GM18868 (cell line): Measurements from ENCODE around the gene MB21D2.

Experiments used
- ATAC-seq: cut with Tn5 transposase; IDR thresholded peaks from one replicate; pipeline ENCODE4 v1.9.1; 2021; ENCODE audit warnings: mild to moderate bottlenecking, moderate library complexity; ENCODE audit not compliant: unreplicated experiment

MB21D2 gene

DNA sequence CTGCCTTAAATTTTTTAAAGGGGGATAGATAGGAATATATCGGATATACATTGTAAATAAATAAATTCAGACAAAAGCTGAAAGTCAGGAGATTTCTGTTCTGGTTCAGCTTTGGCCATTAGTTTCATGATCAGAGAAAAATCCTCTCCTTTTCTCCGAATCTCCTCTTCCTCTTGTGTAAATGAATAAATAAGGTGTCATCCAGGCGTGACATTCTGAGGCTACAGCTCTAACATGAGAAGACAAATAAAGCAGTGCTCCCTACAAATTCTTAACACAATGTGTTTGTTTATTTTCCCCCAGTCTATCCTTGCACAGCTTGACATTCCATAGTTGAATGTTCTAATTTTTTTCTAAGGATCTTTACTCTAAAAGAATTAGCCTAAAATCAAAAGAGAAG is 9.4 kb upstream of the MB21D2 start:
- no peak for ATAC-seq

DNA sequence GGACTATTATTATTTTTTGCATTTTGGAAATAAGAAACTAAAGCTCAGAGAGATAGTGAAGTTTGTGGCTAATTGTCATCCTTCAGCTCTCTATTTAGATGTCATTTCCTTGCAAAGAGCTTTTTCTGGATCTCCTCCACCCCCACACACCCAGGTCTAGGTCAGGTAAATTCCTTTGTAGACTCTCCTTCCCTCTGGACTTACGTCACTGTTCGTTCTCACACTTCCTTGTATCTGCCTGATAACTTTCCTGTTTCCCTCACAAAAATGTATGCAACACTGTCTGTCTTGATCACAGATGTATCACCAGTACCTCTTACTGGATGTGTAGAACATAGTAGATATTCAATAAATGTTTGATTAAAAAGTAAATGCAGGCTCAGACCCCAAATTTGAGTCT is 6.1 kb upstream of the MB21D2 start:
- no peak for ATAC-seq

DNA sequence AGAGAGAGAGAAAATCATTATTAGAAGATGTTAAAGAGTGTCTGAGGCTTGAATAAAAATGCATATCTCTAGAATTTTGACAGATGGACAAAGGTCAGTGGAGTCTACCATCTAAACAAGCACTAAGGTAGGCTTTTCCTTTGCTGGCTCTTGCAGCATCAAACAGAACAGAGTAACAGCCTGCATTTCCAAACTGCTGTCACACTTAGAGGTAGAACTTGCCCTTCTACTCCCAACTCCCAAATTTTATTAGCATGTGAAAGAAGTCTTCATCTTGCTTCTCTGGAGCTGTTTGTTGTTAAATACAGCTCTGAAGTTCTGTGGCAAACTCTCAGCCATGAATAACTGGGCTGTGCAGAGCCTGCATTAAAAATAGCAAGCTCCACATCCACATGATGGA is 4.1 kb upstream of the MB21D2 start:
- ATAC-seq = no peak

DNA sequence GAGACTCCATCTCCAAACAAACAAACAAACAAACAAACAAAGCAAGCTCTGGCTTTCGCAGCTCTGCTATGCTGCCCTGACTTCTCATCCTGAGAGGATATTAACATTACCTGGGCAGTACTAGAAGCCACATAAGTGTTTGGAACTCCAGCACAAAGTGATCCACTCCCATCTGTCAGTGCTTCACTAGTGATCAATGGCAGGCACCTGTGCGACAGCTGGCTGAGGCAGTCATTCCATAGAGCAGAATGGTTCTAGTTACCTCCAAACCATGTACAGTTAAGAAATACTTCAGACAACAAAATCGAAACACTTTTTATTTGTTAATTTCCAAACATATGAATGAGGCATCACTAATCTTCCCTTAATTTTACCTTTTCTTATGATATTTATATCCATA is 2.8 kb upstream of the MB21D2 start:
- ATAC-seq = no peak

DNA sequence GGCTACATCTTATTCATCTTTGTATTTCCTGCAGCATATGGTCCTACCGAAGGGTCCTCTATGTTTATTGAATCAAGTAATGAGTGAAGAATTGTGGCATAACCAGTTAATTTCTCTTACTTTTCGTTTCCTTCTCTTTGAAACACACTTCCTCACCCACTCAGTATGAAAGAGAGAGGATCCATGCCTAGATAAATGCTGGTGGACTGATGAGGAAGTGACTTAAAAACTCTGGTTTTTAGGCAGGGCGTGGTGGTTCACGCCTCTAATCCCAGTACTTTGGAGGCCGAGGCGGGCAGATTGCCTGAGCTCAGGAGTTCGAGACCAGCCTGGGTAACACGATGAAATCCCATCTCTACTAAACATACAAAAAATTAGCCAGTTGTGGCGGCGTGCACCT is 2.2 kb upstream of the MB21D2 start:
- ATAC-seq = no peak

DNA sequence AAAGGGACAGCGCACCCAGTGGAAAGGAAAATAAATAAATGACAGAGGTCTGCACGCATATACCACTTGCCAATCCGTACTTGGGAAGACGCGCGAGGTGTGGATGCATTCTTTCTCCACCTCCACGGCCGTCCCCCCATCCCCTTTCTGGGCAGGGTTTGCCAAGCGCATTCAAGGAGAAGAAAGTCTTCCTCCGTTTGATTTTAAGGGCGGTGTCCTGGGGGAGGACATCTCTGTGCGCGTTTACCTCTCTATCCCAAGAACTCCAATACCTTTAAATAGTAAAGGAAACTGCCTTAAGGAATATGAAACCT is 576 bp upstream of the MB21D2 start:
- ATAC-seq = no peak

DNA sequence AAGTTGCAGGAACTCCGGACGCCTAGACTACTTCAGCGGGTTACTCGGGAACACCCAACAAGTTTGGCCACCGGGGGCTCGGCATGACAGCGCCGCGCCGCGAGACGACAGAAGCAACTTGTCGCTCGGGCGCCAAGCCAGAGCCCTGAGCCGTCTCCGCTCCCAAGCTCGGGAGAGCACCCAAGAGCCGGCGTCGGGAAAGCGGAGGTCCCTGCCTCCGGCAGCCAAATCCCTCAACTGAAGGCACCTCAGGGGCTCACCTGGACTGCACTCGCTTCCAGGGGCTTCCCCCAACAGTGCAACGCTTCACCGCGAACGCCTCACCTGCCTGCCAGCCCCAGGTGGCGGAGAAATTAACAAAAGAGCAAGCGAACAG is 640 bp downstream of the MB21D2 start:
- ATAC-seq = peak; percentile 28

DNA sequence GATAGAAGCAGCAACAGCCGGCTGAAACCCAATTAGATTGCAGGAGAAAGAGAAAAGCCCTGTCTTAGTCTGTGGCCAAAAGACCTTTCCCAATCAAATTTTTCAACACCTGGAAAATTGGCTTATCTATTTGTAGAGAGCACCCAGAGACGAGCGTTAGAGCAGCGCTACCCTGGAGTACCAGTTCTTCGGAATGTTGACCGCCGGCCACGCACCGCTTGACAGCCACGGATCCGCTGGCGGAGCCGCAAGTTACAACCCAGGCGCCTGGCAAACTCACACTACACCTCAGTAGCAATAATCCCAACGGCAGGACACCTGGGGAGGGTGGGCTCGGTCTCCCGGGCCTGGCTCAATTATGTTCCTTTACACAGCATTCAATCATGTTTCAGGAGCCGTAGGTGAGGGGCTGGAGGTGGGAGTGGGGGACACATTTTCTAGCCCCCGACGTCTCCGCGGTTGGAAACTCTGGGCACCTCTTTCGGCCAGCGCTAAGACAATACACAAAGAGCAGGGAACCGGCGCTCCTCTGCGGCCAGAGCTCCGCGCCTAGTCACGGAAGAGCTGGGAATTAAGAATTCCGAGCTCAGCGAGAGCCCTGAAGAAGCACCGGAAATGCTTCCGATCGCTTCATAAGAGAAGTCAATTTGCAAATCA is 1.2 kb downstream of the MB21D2 start:
- ATAC-seq = peak; percentile 2

DNA sequence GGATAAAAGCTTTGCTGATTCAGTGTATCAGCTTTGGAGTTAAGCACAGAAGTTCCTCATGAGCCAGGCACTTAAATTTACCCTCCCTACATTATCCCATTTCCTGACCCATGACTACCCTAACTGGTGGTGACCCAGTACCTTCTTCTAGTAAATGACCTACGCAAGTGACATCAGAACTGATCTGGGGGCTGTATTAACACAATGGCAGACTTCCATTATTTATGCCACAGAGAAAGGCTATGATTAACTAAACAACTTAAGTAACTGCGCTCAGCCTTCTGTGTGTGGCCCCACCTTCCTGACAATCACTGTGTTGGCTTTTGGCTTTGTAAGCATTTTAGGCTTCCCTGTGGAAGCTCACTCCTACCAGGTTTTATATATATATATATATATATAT is 1.9 kb downstream of the MB21D2 start:
- ATAC-seq = no peak

DNA sequence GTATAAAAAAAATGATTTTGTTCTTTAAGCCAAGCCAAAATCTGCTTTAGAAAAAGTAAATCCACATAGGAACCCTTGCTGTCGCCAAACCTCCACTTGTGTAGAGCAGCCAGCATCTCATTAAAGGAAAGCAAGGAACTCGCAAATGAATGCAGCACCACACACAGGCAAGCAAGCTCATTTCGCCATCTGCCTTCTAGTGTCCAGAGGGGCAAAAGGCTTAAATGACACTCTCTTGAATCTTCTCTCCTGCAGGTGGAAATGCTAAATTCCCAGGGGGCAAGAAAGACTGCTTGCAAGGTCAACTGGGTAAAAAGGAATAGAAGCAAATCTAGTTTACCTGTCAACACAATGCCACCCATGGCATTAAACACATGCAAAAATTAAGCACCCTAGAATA is 2.4 kb downstream of the MB21D2 start:
- peak; percentile 35 for ATAC-seq

DNA sequence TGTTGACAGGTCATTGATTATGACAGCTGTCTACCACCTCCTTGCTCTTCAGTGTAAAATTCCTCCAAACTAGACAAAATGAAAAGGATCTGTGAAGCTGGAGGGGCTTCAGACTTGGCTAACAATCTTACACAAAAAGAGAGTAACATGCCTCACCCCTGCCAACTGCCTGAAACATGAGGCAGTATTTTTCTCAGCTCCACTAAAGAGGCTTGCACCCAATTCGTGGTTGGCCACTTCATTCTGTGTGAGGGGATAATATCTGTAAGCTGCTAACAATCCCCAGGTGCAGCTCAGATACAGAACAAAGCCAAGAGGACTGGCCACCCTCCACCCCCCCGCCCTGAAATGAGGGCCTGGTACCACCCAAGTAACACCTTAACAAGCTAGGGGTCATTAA is 2.8 kb downstream of the MB21D2 start:
- no peak for ATAC-seq

DNA sequence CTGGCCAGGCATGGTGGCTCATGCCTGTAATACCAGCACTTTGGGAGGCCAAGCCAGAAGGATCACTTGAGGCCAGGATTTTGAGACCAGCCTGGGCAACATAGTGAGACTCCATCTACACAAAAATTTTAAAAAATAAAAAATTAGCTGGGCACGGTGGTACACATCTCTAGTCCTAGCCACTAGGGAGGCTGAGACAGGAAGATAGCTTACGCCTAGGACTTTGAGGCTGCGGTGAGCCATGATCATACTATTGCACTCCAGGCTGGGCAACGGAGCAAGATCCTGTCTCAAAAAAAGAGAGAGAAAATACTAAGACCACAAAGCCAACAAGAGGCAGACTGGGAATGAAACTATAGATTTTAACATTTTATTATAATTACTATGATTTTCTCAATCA is 4.1 kb downstream of the MB21D2 start:
- ATAC-seq = no peak

DNA sequence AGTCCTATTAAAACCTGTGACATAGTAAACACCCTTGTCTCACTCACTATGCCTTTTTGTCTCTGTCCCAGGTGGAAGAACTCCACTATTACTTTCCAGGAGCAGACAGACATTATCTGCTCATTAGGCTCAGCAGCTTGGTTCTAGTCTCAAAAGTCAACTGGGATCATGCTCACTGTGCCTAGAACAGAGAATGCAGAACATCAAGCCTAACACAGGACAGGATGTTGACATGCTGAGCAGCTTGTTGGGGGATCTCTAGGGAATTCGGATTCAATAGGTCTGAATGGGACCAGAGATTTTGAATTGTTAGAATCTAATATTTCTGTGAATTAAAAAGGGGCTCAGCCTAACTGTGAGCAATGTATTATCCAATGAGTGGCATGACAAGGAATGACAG is 6.4 kb downstream of the MB21D2 start:
- ATAC-seq = no peak

DNA sequence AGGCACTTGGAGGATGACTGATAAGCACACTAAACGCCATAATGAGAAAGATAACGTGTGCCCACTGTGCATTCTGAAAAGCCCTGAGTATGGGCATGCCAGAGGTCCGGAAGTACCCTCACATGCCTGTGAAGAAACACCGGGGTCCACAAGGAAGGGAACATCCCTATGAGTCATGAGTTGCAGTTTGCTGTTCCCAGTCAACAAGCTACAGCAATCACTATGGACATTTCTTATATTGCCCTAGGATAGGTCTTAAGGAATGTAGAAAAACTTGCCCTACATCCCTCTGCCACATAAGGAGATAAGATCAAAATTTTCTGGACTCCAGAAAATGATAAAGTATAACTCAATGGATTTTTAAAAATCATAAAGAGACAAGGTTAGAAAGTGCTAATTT is 9.9 kb downstream of the MB21D2 start:
- no peak for ATAC-seq

DNA sequence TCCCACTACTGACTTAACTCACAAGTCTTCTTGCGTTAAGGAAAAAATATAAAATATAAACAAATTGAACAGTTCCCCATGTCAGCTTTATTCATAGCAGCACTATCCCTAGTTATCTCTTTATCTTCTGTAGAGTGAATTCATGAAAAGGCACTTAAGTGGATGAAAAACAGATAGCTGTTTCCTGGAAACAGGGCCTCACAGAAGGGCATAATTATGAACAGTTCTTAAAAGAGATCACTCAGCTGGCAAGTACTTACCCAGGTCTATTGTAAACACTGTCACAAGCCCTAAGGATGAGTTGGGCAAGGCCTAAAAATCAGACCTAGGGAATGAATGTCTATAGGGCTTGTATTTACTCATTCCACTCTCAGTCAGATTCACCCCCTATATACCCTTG is 10.7 kb downstream of the MB21D2 start:
- ATAC-seq = no peak

DNA sequence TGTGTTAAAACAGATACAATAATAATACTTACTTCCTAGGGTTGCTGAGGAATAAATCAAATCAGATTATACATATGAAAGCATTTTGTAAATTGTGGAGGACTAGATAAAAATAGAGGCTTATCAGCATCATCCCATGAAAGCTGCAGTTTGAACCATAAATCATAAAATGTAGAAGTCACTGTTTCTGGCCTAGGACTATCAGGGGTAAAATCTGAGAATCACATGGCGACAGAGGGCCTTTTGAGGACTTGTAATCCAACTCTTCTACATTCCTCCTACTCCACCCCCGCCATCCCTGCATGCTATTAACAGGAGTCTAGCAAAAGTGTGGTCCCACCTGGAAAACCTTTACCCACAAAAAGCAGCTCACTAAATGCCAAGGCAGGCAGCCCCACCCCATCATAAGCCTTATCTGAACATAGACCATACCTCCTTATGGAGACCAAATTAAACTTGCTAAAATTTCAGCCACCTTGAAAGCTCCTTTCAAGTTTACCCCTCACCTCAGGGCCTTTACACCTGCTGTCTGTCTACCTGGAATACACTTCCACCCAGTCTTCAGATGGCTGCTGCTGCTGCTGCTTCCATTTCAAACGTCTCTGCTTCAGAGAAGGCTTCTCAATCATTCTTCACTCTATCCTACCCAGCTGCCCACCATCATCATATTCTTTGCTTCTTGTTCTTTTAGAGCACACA is 11.5 kb downstream of the MB21D2 start:
- ATAC-seq = no peak

DNA sequence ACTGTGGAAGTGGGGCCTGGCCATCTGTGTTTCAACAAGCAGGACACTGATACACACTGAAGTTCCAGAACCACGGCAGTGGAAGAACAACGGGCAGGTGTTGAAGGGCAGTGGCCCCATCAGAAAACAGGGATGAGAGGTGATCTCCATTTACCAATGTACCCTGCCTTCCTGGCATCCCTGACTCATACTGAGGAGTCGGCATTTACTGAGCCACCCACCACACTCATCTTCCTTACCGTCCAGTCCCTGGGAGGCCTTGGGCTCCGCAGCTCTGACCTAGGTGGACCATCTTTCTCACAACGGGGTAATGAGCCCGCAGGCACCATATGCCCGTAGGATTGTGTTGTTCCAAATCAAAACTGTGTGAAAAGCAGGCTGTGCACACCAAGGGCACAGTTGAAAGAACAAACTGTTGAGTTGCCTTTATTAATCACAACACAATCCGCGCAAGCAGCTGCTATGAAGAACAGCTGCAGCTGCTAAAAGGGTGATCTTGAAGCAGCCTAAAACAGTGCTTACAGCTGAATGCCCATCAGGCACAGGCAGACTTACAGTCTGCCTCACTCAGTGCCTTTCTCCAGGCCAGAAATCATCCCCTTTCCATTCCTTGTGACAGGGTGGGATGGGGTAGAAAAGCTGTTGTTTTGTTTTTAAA is 12.9 kb downstream of the MB21D2 start:
- ATAC-seq = no peak

DNA sequence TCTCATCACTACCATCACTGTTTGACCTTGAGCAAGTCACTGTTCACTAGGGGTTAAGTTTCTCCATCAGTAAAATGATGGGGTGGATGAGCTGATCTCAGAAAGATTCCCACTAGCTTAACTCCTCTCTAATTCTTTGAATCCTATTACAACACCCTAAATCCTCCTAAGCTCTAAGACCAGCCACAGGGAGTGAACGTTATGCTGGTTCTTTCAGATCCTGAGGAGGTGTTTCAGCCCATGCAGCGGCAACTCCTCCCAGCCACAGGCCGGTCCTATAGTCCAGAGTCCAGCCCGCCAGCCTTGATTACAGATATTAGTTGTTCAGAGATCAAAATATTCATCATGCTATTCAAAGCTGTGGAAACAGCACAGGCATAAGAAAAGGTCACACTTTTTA is 15.1 kb downstream of the MB21D2 start:
- ATAC-seq = no peak

DNA sequence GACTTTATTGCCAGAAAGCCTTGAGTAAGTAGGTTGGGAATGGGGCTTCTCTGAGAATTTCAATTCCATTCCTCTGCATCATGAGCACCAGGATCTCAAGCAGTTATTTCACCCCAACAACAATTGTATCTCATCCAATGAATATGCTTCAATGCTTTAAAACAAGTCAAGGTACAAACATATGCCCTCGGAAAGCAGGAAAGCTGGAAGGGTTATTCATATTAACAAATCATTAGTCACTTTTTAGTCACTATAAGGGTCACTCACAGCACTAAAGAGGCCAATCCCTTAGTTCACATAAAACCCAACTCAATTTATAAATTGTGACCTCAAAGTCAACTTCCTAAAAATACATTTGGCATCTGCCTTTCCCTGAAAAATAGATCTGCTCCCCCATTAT is 16.2 kb downstream of the MB21D2 start:
- no peak for ATAC-seq

DNA sequence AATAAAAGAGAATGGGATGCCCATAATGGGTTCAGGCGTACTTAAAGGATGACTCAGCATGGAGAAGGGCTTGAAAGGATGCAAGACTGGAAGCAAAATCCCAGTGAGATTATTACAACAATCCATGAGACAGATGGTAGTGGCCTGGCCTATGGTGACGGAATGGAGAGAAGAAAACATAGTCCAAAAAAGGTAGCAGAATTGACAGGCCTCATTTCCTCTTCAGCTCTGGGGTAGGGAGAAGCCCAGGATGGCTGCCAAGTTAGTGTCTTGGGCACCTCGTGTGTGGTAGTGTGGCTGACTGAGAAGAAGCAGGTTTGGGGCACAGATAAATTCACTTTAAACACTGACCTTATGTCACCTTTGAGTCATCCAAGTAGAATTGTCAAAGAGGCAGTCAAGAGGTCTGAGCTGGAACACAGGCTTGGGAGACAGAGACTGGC is 18.1 kb downstream of the MB21D2 start:
- ATAC-seq = no peak

DNA sequence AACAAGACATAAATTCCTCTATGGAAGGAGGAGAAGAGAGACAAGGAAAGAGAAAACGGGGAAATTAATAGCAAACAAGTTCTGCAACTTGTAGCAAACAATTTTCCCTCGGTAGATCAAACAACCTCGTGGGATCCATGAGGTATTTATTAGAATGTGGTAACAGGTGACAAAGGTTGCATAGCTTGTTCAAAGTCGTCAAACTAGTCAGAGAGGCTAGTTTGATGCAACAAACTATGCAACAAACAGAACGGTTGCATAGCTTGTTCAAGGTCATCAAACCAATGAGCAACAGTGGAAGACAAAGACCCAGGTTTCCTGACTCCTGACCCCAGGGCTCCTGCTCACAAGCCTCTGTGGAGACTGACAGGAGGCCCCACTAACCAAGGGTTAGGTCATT is 20.7 kb downstream of the MB21D2 start:
- no peak for ATAC-seq

DNA sequence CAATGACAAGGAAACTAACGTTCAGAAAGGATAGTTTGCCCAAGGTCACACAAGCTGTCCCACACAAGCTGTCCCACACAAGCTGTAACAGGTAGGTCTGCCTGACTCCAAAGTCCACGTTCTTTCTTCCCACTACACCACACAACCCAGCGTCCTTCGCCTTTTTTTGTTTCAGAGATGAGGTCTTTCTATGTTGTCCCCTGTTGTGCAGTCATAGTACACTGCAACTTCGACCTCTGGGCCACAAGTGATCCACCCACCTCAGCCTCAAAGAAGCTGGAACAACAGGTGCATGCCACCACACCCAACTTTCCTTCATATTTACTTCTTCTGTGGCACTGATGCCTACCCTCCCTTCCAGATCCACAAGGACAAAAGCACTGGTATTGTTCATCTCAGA is 21.4 kb downstream of the MB21D2 start:
- no peak for ATAC-seq

DNA sequence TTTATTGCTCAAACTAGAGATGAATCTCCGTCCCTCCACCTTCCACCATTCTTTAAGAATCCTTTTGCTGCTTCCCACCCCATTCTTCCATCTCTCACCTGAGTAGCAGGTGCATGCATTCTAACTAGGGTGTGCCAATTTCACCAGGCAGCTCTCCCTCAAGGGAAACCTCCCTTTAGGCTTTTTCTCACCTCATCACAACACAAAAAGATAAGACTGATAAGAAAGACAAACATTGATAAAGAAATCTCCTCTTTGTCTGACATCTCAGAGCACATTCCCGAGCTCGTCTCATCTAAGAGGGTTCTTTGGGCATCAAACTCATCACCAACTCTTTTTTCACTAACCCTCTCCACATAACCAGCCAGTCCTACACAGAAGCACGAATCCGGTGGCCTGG is 23.0 kb downstream of the MB21D2 start:
- ATAC-seq = no peak
